ENCODE data around the gene GNAT1. TPM values are rescaled to one million over a fixed set of nuclear protein-coding genes. Genes with fewer than 3 reads are reported as not detected.

The GNAT1 gene
- total RNA-seq, 4 donors from 2014 or later, result 1.3 TPM; not detected in 3

DNA sequence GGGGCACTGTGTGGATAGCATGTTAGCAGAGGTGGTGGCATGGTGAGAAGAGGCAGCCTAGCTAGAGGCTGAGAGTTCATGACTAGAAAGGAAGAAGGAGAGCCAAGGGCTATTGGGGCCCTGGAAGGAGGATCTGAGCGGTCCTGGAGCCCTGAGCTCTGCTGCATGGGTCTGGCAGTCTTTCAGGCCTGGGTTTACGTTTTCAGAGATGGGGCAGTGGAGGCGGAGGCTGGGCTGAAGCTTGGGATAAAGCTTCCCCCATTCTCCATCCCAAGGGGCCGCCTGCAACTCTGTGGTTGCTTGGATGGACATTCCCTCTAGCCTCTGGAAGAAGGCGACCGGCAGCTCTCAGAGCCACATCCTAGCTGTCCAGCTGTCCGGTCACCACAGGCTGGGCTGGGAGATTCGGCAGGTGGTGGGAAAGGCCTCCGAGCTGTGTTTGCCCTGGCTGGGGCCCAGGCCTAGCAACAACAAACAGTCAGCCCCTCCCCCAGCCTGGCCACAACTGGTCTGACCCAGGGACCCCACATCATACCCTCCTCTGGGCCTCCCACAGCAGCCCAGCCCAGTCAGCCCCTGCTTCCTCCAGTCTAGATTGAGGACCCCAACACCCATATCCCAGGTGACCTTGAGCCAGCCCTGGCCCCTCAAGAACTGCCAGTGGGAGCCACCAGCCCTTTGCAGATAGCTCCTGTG, 11.9 kb downstream of the GNAT1 start:
- TF ChIP-seq, protein P1, sequence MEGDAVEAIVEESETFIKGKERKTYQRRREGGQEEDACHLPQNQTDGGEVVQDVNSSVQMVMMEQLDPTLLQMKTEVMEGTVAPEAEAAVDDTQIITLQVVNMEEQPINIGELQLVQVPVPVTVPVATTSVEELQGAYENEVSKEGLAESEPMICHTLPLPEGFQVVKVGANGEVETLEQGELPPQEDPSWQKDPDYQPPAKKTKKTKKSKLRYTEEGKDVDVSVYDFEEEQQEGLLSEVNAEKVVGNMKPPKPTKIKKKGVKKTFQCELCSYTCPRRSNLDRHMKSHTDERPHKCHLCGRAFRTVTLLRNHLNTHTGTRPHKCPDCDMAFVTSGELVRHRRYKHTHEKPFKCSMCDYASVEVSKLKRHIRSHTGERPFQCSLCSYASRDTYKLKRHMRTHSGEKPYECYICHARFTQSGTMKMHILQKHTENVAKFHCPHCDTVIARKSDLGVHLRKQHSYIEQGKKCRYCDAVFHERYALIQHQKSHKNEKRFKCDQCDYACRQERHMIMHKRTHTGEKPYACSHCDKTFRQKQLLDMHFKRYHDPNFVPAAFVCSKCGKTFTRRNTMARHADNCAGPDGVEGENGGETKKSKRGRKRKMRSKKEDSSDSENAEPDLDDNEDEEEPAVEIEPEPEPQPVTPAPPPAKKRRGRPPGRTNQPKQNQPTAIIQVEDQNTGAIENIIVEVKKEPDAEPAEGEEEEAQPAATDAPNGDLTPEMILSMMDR (IDR thresholded peaks at IDR 0.05), result no peak
- DNase-seq (ENCODE audit: low spot score) (no peak), ATAC-seq (ENCODE audit: low FRiP score) (no peak)

DNA sequence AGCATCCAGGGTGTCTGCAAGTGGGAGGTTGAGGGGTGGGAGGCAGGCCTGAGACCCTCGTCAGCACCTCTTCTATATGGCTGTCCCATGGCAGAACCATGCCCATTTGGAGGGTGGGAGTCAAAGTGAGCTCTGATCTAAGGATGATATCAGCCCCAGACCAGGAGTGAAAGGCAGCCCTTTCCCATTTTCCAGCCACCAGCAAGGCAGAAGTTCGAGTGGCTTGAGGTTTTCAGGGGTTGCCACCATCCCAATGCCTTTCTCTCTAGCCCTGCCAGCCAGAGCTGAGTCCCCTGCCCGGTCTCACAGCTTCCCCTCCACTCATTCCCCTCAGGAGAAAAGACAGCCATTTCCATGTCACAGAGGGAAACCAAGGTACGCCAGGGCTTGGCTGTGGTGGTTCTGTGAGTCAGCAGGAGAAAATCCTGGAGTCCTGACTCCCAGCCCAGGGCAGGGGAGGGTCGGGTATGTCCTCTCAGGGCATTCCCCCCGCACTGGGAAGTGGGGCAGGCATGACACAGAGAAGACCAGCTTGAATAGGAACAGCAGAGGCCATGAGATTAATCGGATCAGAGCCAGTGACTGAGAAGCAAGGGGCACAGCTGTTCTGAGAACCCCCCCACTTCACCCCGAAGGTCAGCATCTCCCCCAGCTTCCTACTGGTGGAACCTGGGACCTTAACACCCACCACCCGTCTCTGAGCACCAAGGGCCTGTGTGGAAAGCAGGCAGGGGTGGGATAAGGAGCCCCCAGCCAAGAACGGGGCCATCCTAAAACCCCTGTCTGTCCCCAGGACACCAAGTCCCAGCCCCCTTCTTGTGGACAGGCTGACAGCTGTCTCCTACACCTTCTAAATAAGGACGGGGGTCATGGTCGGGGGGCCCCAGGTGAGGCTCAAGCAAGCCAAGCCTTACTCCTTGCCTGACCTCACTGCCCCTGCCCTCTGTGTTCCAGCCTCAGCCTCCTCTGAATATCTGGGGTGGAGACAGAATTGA, 12.7 kb downstream of the GNAT1 start:
- ATAC-seq (ENCODE audit: low FRiP score) (no peak), DNase-seq (ENCODE audit: low spot score) (no peak)
- TF ChIP-seq, protein P1 (IDR thresholded peaks at IDR 0.05), result no peak

DNA sequence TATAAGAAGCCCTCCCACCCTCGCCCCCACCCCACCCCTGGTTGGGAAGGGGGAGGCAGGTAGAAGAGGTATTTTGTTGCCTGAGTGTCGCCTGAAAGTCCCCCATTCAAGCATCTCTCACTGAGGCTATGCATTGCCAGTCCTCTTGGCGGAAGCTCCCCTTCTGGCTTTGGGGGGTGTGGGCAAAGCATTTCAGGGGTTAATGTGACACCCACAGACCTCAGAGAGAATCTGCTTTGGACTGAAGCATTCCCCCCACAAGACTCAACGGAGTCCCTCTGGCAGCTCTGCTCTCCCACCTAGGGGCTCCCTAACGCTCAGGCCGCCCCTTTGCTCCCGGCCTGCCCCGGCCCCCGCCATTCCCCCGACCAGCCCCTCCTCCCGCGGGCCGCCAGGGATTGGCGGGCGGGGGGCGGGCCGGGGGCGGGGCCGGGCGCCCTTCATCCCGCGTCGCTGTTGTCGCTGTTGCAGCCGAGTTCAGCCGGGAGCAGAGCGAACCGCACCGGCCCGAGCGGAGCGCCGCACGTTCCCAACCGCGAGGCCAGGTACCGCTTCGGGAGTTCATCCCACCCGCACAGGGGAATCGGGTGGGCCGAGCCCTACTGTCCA, 13.5 kb downstream of the GNAT1 start, which contains the start of gene SLC38A3:
TSS of gene SLC38A3 (plus strand) at position 468 of the 609 bp plus-strand sequence. CDS start 8,929 bp downstream, outside the sequence.
- TF ChIP-seq, protein P1 (IDR thresholded peaks at IDR 0.05), result no peak
- ATAC-seq (ENCODE audit: low FRiP score) (peak; percentile 2), DNase-seq (ENCODE audit: low spot score) (no peak)

DNA sequence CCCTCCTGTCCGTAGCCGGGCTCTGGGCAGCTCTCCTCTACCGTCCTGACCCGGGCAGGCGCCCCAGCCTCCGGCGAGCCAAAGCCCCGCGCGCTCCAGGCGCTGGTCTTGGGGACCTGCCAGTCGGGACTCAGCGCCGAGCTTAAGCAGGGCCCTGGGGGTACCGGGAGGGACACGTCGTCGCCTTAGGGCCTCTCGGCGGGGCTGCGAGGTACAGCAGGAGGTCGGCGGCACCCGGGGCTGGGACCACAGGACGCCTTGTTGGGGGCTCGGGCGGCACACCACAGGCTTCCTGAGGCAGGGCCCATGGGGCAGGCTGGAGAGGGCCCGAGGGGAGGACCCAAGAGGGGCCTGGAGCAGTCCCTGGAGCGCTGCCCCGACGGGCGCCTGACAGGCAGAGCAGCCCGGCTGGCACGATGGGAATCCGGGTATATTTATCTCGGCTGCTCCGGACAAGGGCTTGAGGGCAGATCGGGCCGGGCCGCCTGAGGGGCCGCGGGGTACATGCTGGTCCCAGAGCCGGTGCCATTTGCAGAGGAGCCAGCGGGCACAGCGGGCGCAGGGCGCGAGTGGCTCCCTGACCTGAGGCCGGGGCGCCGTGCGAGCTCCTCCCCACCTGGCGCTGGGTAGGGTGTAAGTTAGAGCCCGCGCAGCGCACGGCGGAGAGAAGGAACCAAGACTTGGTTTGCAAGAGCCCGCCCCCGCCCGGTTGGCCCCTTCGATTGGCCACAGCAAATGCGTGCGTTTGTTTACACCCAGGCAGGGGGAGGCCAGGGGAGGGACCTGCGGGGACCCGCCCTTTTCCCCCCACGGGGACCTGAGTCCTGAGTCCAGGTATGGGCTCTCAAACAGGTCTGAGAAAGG, 14.2 kb downstream of the GNAT1 start:
- no peak for DNase-seq (ENCODE audit: low spot score)
- ATAC-seq (ENCODE audit: low FRiP score), result peak; percentile 31
- TF ChIP-seq, protein P1 (IDR thresholded peaks at IDR 0.05), result no peak

DNA sequence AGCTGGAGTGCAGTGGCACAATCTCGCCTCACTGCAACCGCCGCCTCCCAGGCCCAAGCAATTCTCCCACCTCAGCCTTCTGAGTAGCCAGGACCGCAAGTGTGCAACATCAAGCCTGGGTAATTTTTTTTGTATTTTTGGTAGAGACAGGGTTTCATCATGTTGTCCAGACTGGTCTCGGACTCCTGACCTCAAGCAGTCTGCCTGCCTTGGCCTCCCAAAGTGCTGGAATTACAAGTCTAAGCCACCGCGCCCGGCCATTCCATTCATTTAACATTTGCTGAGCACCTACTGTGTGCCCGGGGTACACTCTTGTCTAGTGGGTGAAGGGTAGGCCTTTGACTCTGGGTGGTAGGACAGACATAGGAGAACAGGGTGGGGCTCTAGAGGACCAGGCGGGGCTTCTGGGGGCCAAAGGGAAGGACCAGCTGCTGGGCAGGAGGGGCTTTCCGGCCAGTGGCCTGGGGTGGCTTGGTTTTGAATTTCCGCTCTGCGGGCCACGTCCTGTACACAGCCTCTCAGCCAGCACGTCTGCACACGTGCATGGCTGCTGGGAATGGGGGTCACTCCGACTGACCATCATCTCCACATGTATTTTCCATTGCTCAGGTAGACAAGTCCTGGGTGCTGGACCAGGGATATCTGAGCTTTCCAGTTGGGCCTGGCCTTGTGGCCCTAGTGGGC, 16.1 kb downstream of the GNAT1 start:
- TF ChIP-seq, protein P1 (IDR thresholded peaks at IDR 0.05), result no peak
- ATAC-seq (ENCODE audit: low FRiP score) (no peak), DNase-seq (ENCODE audit: low spot score) (no peak)
